H9 (cell line): Measurements from ENCODE around the gene SLC34A1. TPM values are rescaled to one million over a fixed set of nuclear protein-coding genes. Genes with fewer than 3 reads are reported as not detected.

Experiments
- DNase-seq: peaks from one replicate; pipeline ENCODE4 v3.0.0-alpha.2; 2017
- H2AFZ ChIP-seq: one replicate; pipeline ENCODE4 v1.6.1; 2013; ENCODE audit warnings: mild to moderate bottlenecking, low read length, control low read depth, moderate library complexity
- H2AK5ac ChIP-seq: 2 replicates; pipeline ENCODE4 v1.6.1; 2013; ENCODE audit warnings: low read length, control low read depth, mixed read lengths; ENCODE audit not compliant: insufficient read length
- H2BK120ac ChIP-seq: one replicate; pipeline ENCODE4 v1.6.1; 2013; ENCODE audit warnings: low read depth, mild to moderate bottlenecking, low read length, control low read depth, inconsistent platforms; ENCODE audit not compliant: poor library complexity, severe bottlenecking
- H2BK12ac ChIP-seq: 2 replicates; pipeline ENCODE4 v1.6.1; 2013; ENCODE audit warnings: low read length, control low read depth, mixed read lengths, low read depth; ENCODE audit not compliant: insufficient read length
- H2BK15ac ChIP-seq: 2 replicates; pipeline ENCODE4 v1.6.1; 2013; ENCODE audit warnings: low read depth, low read length, control low read depth
- H2BK20ac ChIP-seq: one replicate; pipeline ENCODE4 v1.6.1; 2013; ENCODE audit warnings: low read depth, mild to moderate bottlenecking, low read length, control low read depth, inconsistent platforms; ENCODE audit not compliant: poor library complexity, severe bottlenecking
- H2BK5ac ChIP-seq: 2 replicates; pipeline ENCODE4 v1.6.1; 2013; ENCODE audit warnings: low read length, control low read depth, mixed read lengths; ENCODE audit not compliant: insufficient read length
- H3K14ac ChIP-seq: 2 replicates; pipeline ENCODE4 v1.6.1; 2013; ENCODE audit warnings: low read length, control low read depth; ENCODE audit not compliant: insufficient read depth
- H3K18ac ChIP-seq: 2 replicates; pipeline ENCODE4 v1.6.1; 2013; ENCODE audit warnings: low read depth, mild to moderate bottlenecking, mixed read lengths, low read length, control low read depth; ENCODE audit not compliant: insufficient read length
- H3K23ac ChIP-seq: 2 replicates; pipeline ENCODE4 v1.6.1; 2013; ENCODE audit warnings: low read length, control low read depth, mixed read lengths, low read depth; ENCODE audit not compliant: insufficient read length
- H3K23me2 ChIP-seq: 2 replicates; pipeline ENCODE4 v1.6.1; 2013; ENCODE audit warnings: low read depth, mild to moderate bottlenecking, mixed read lengths, low read length, control low read depth; ENCODE audit not compliant: insufficient read length, poor library complexity, severe bottlenecking
- H3K27ac ChIP-seq: 2 replicates; pipeline ENCODE4 v1.5.1; 2013; ENCODE audit warnings: low read length, control low read depth, mixed read lengths, low read depth; ENCODE audit not compliant: insufficient read length
- H3K27me3 ChIP-seq: 2 replicates; pipeline ENCODE4 v1.6.1; 2013; ENCODE audit warnings: low read length, control low read depth, inconsistent platforms; ENCODE audit not compliant: insufficient read depth
- H3K4ac ChIP-seq: 2 replicates; pipeline ENCODE4 v1.6.1; 2013; ENCODE audit warnings: low read depth, mild to moderate bottlenecking, control low read depth, inconsistent platforms, low read length, moderate library complexity
- H3K4me1 ChIP-seq: 2 replicates; pipeline ENCODE4 v1.6.1; 2013; ENCODE audit warnings: low read length, control low read depth, inconsistent platforms; ENCODE audit not compliant: insufficient read depth
- H3K4me2 ChIP-seq: 2 replicates; pipeline ENCODE4 v1.6.1; 2013; ENCODE audit warnings: low read length, control low read depth, mixed read lengths; ENCODE audit not compliant: insufficient read length, insufficient read depth
- H3K56ac ChIP-seq: 2 replicates; pipeline ENCODE4 v1.6.1; 2013; ENCODE audit warnings: low read depth, mild to moderate bottlenecking, mixed read lengths, low read length, control low read depth; ENCODE audit not compliant: insufficient read length
- H3K79me1 ChIP-seq: 2 replicates; pipeline ENCODE4 v1.6.1; 2013; ENCODE audit warnings: low read depth, mild to moderate bottlenecking, moderate library complexity, low read length, control low read depth, inconsistent platforms; ENCODE audit not compliant: insufficient read depth, poor library complexity, severe bottlenecking
- H3K79me2 ChIP-seq: 2 replicates; pipeline ENCODE4 v1.6.1; 2013; ENCODE audit warnings: low read length, control low read depth, inconsistent platforms; ENCODE audit not compliant: insufficient read depth
- H3K9ac ChIP-seq: 2 replicates; pipeline ENCODE4 v1.6.1; 2013; ENCODE audit warnings: low read length, control low read depth, mixed read lengths; ENCODE audit not compliant: insufficient read length; ENCODE audit errors: extremely low read depth
- H3K9me3 ChIP-seq: one replicate; pipeline ENCODE4 v1.6.1; 2013; ENCODE audit warnings: low read depth, low read length, inconsistent platforms; ENCODE audit not compliant: control insufficient read depth
- H3T11ph ChIP-seq: one replicate; pipeline ENCODE4 v1.6.1; 2013; ENCODE audit warnings: mild to moderate bottlenecking, low read length, control low read depth, inconsistent platforms
- H4K20me1 ChIP-seq: one replicate; pipeline ENCODE4 v1.6.1; 2013; ENCODE audit not compliant: control insufficient read depth, insufficient read length, insufficient read depth
- H4K5ac ChIP-seq: 2 replicates; pipeline ENCODE4 v1.6.1; 2013; ENCODE audit warnings: low read depth, mild to moderate bottlenecking, mixed read lengths, low read length, control low read depth; ENCODE audit not compliant: insufficient read length
- H4K8ac ChIP-seq: replicated peaks from 2 replicates; pipeline ENCODE4 v1.6.1; 2013; ENCODE audit warnings: low read length, control low read depth, mixed read lengths, low read depth; ENCODE audit not compliant: insufficient read length
- H4K91ac ChIP-seq: 2 replicates; pipeline ENCODE4 v1.6.1; 2013; ENCODE audit warnings: low read depth, mild to moderate bottlenecking, moderate library complexity, mixed read lengths, low read length, control low read depth; ENCODE audit not compliant: insufficient read length
- H3K27ac Mint-ChIP-seq, 3 experiments: 2 replicates in 2 of 3; 3 replicates in 1 of 3; pipeline ENCODE4 v1.8.0; 2020 to 2021; ENCODE audit warnings: mixed read lengths in 3 of 3, mild to moderate bottlenecking in 1 of 3, moderate library complexity in 1 of 3
- H3K27me3 Mint-ChIP-seq: 2 replicates; pipeline ENCODE4 v1.8.0; 2021; ENCODE audit warnings: low read depth, mild to moderate bottlenecking, moderate library complexity, mixed read lengths
- H3K36me3 Mint-ChIP-seq, 3 experiments: 2 replicates in 2 of 3; 3 replicates in 1 of 3; pipeline ENCODE4 v1.8.0; 2020 to 2021; ENCODE audit warnings: low read depth in 3 of 3, mixed read lengths in 3 of 3; ENCODE audit not compliant: insufficient read depth in 1 of 3
- H3K4me1 Mint-ChIP-seq, 2 experiments: 2 replicates each; pipeline ENCODE4 v1.8.0; 2020; ENCODE audit warnings: mixed read lengths in 2 of 2
- H3K4me3 Mint-ChIP-seq, 2 experiments: 2 replicates in 1 of 2; 3 replicates in 1 of 2; pipeline ENCODE4 v1.8.0; 2020 to 2021; ENCODE audit warnings: mild to moderate bottlenecking in 2 of 2, mixed read lengths in 2 of 2, moderate library complexity in 1 of 2
- H3K9me3 Mint-ChIP-seq, 2 experiments: 2 replicates in 1 of 2; 3 replicates in 1 of 2; pipeline ENCODE4 v1.8.0; 2020; ENCODE audit warnings: mild to moderate bottlenecking in 2 of 2, mixed read lengths in 2 of 2, moderate library complexity in 1 of 2
- WGBS: extraction: QIAGEN DNeasy Blood & Tissue Kit; methylation state at CpG from one replicate; pipeline ENCODE4 v1.1.7; 2013; ENCODE audit warnings: missing lambda C conversion rate, low lambda C conversion rate, mixed read lengths; ENCODE audit not compliant: insufficient read length; ENCODE audit errors: extremely low coverage; 5-methylcytosine and 5-hydroxymethylcytosine counted together
- total RNA-seq: library from RNA; stranded (reverse); gene quantifications from 2 replicates; pipeline ENCODE4 v1.2.1, GENCODE V29; 2021
- TF ChIP-seq, protein P1 (sequence below): fragments of 200-600 bp; sonication (generic); conservative IDR thresholded peaks from 3 replicates; pipeline ENCODE4 v1.8.0; 2021; ENCODE audit warnings: antibody characterized with exemption, mild to moderate bottlenecking

SLC34A1 gene
- total RNA-seq, 1 experiment from 2014 or later = not detected

DNA sequence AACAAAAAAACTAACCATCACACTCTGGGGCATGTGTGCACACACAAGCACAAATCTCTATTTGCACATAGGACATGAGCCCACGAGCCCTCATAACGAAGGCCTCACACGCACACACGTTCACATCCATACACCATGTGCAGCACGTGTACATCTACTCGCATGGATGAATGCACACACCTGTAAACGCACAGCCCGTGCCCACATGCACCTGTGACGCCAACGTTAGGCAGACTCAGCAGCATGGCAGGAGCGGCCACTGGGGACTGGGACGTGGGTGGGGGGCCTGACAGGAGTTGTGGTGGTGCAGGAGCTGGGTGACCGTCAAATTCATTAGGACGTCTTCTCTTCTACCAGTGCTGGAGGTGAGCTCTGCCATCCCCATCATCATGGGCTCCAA lies 3.2 kb downstream of the SLC34A1 start:
- no peaks in the 10 kb centered on the region for H3K79me2 ChIP-seq
- DNase-seq = no peak
- no peaks in the 10 kb centered on the region; the same call in 1 of the 2 replicates for H3K27me3 ChIP-seq
- no peaks in the 10 kb centered on the region for H3K79me1 ChIP-seq
- no peak overlapping the region for H4K91ac ChIP-seq
- no peak overlapping the region for H3K27ac ChIP-seq
- Mint-ChIP-seq H3K4me3 (no peak overlapping the region), H3K9me3 (no peaks in the 10 kb centered on the region; a peak in 1 of 5 replicates), H3K27ac (no peak overlapping the region), H3K27me3 (peaks cover 74% of the 10 kb centered on the region), H3K36me3 (no peaks in the 10 kb centered on the region), H3K4me1 (peaks cover 22 to 25% of the 10 kb centered on the region in 2 experiments)
- no peak overlapping the region for H4K5ac ChIP-seq
- TF ChIP-seq, protein P1, sequence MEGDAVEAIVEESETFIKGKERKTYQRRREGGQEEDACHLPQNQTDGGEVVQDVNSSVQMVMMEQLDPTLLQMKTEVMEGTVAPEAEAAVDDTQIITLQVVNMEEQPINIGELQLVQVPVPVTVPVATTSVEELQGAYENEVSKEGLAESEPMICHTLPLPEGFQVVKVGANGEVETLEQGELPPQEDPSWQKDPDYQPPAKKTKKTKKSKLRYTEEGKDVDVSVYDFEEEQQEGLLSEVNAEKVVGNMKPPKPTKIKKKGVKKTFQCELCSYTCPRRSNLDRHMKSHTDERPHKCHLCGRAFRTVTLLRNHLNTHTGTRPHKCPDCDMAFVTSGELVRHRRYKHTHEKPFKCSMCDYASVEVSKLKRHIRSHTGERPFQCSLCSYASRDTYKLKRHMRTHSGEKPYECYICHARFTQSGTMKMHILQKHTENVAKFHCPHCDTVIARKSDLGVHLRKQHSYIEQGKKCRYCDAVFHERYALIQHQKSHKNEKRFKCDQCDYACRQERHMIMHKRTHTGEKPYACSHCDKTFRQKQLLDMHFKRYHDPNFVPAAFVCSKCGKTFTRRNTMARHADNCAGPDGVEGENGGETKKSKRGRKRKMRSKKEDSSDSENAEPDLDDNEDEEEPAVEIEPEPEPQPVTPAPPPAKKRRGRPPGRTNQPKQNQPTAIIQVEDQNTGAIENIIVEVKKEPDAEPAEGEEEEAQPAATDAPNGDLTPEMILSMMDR = no peak
- no peak overlapping the region for H2BK15ac ChIP-seq
- WGBS = no CpG with 5 or more reads among the region's 14 CpGs
- H3K23me2 ChIP-seq = no peaks in the 10 kb centered on the region
- no peak overlapping the region for H2BK120ac ChIP-seq
- H2BK12ac ChIP-seq = no peak overlapping the region
- H3K14ac ChIP-seq = no peak overlapping the region
- H4K8ac ChIP-seq = no peak overlapping the region
- no peak overlapping the region for H3K4me2 ChIP-seq
- no peak overlapping the region for H3K23ac ChIP-seq
- H3T11ph ChIP-seq = no peak overlapping the region
- no peak overlapping the region for H3K4ac ChIP-seq
- no peak overlapping the region for H2BK20ac ChIP-seq
- no peaks in the 10 kb centered on the region for H4K20me1 ChIP-seq
- no peaks in the 10 kb centered on the region for H3K4me1 ChIP-seq
- no peak overlapping the region for H2AK5ac ChIP-seq
- H3K18ac ChIP-seq = no peak overlapping the region
- H3K56ac ChIP-seq = no peak overlapping the region
- H3K9ac ChIP-seq = no peak overlapping the region
- H3K9me3 ChIP-seq = no peaks in the 10 kb centered on the region
- H2BK5ac ChIP-seq = no peak overlapping the region
- H2AFZ ChIP-seq = no peak overlapping the region
